Keratinocyte (primary cell): Measurements from ENCODE around the gene ENPP6. TPM values are rescaled to one million over a fixed set of nuclear protein-coding genes. Genes with fewer than 3 reads are reported as not detected.

Source experiments
- DNase-seq: peaks from one replicate; pipeline ENCODE4 v3.0.0-alpha.2; 2011; ENCODE audit warnings: low read depth, missing footprints, low spot score
- FAIRE-seq: peaks from 2 replicates; lab custom pipeline; 2011; peaks lifted over from hg19 to GRCh38; lab: Jason Lieb, UNC
- H2AFZ ChIP-seq: 2 replicates; pipeline ENCODE4 v1.6.0; 2012; ENCODE audit warnings: low read length, control low read depth, inconsistent platforms; ENCODE audit not compliant: control insufficient read depth
- H3K27ac ChIP-seq: 2 replicates; pipeline ENCODE4 v1.5.1; 2011; ENCODE audit warnings: low read length; ENCODE audit not compliant: control insufficient read depth, insufficient read depth
- H3K27me3 ChIP-seq: 3 replicates; pipeline ENCODE4 v1.6.0; 2011; ENCODE audit warnings: low read length; ENCODE audit not compliant: control insufficient read depth, insufficient read depth; ENCODE audit errors: extremely low read depth
- H3K36me3 ChIP-seq, 2 experiments: 2 replicates in 1 of 2; 3 replicates in 1 of 2; pipeline ENCODE4 v1.5.1; 2011; ENCODE audit warnings: low read length in 2 of 2, mild to moderate bottlenecking in 1 of 2; ENCODE audit not compliant: control insufficient read depth in 2 of 2, insufficient read depth in 2 of 2; ENCODE audit errors: extremely low read depth in 1 of 2
- H3K4me1 ChIP-seq: 3 replicates; pipeline ENCODE4 v1.5.1; 2011; ENCODE audit warnings: low read length; ENCODE audit not compliant: control insufficient read depth, insufficient read depth; ENCODE audit errors: extremely low read depth
- H3K4me2 ChIP-seq: 3 replicates; pipeline ENCODE4 v1.6.0; 2011; ENCODE audit warnings: low read depth, low read length; ENCODE audit not compliant: control insufficient read depth, insufficient read depth; ENCODE audit errors: extremely low read depth
- H3K4me3 ChIP-seq, 3 experiments: fragments of 200-600 bp in 1 of 3; sonication (generic) in 1 of 3; 2 replicates in 2 of 3; 3 replicates in 1 of 3; pipeline ENCODE4 v1.5.1; 2011 to 2016; ENCODE audit warnings: low read length in 3 of 3, mild to moderate bottlenecking in 3 of 3, control low read depth in 2 of 3, inconsistent platforms in 1 of 3, low read depth in 1 of 3, mixed read lengths in 1 of 3, mixed run types in 1 of 3, moderate library complexity in 1 of 3; ENCODE audit not compliant: control insufficient read depth in 2 of 3, insufficient read depth in 2 of 3; ENCODE audit errors: extremely low read depth in 1 of 3
- H3K79me2 ChIP-seq: 2 replicates; pipeline ENCODE4 v1.6.0; 2012; ENCODE audit warnings: low read length; ENCODE audit not compliant: control insufficient read depth, insufficient read depth
- H3K9ac ChIP-seq: 3 replicates; pipeline ENCODE4 v1.6.0; 2011; ENCODE audit warnings: low read length; ENCODE audit not compliant: control insufficient read depth, insufficient read depth; ENCODE audit errors: extremely low read depth
- H3K9me1 ChIP-seq: 3 replicates; pipeline ENCODE4 v1.6.0; 2011; ENCODE audit warnings: low read length; ENCODE audit not compliant: control insufficient read depth, insufficient read depth; ENCODE audit errors: extremely low read depth
- H3K9me3 ChIP-seq: 2 replicates; pipeline ENCODE4 v1.5.1; 2012; ENCODE audit warnings: low read depth, low read length; ENCODE audit not compliant: control insufficient read depth
- H4K20me1 ChIP-seq: 3 replicates; pipeline ENCODE4 v1.6.0; 2011; ENCODE audit warnings: low read length; ENCODE audit not compliant: control insufficient read depth, insufficient read depth; ENCODE audit errors: extremely low read depth
- CTCF ChIP-seq, 3 experiments: IDR thresholded peaks in 1 of 3; conservative IDR thresholded peaks in 1 of 3; optimal IDR thresholded peaks in 1 of 3; 2 replicates in 2 of 3; 3 replicates in 1 of 3; pipeline versions ENCODE3 to v1.5.1; 2011; ENCODE audit warnings: low read length in 3 of 3, mild to moderate bottlenecking in 3 of 3, moderate library complexity in 2 of 3, control low read depth in 1 of 3, inconsistent platforms in 1 of 3; ENCODE audit not compliant: insufficient read depth in 2 of 3; ENCODE audit errors: extremely low read depth in 1 of 3
- EZH2 ChIP-seq: IDR thresholded peaks from one replicate; pipeline ENCODE4 v1.6.1; 2012; ENCODE audit warnings: inconsistent platforms, mild to moderate bottlenecking, low read length, moderate library complexity
- dilution Hi-C: fragments of 300-500 bp; cut with MboI; formaldehyde crosslinking; loops from one replicate; pipeline ENCODE4 v1.7.0; 2020; ENCODE audit warnings: low sequenced_read_pairs; ENCODE audit not compliant: extremely low pct_ligation_motif_present
- polyA plus RNA-seq, 5 experiments: library from polyadenylated mRNA; depleted of rRNA in 3 of 5; stranded (reverse) in 3 of 5; stranded (forward) in 1 of 5; unstranded in 1 of 5; fragments of >200 nt; gene quantifications; 1 replicate in 1 of 5; 2 replicates in 3 of 5; 3 replicates in 1 of 5; pipeline versions ENCODE4 v1.2.1 to v1.2.3, GENCODE V29; 2011 to 2012; ENCODE audit warnings: missing spikeins in 2 of 5, low read depth in 1 of 5, low replicate concordance in 1 of 5

The ENPP6 gene
- polyA plus RNA-seq, 1 donor (not counting 4 experiments of a cell fraction or from before 2014, with no cell fraction given): not detected

- no peak overlapping the region for H2AFZ ChIP-seq
- no peaks in the 10 kb centered on the region for H3K27me3 ChIP-seq
- H3K9ac ChIP-seq: no peak overlapping the region
- TF ChIP-seq CTCF (optimal IDR thresholded peaks at IDR 0.05 in 1 of 3, IDR thresholded peaks at IDR 0.05 in 1 of 3, conservative IDR thresholded peaks at IDR 0.05 in 1 of 3; ENCODE audit: extremely low read depth in 1 of 3, insufficient read depth in 2 of 3, low read length in 3 of 3): no peak
- no peaks in the 10 kb centered on the region for H3K9me3 ChIP-seq
- H3K4me1 ChIP-seq: no peaks in the 10 kb centered on the region
- no peaks in the 10 kb centered on the region for H4K20me1 ChIP-seq
- no peaks in the 10 kb centered on the region for H3K79me2 ChIP-seq
- FAIRE-seq: no peak
- H3K4me2 ChIP-seq: no peak overlapping the region
- dilution Hi-C loops: no loop called here
- no peaks in the 10 kb centered on the region for H3K36me3 ChIP-seq
- H3K27ac ChIP-seq: no peak overlapping the region
- no peak overlapping the region for H3K4me3 ChIP-seq
- no peaks in the 10 kb centered on the region for H3K9me1 ChIP-seq
- no peak for DNase-seq
These were observed 154.9 kb downstream of the ENPP6 start for GRCh38 chr4:184062769-184063168.

GRCh38 chr4:184061582-184061981 is 156.1 kb downstream of the ENPP6 start:
- H3K9me3 ChIP-seq: no peaks in the 10 kb centered on the region
- H3K27ac ChIP-seq: no peak overlapping the region
- FAIRE-seq: no peak
- no peak overlapping the region for H3K9ac ChIP-seq
- DNase-seq: no peak
- TF ChIP-seq CTCF (optimal IDR thresholded peaks at IDR 0.05 in 1 of 3, IDR thresholded peaks at IDR 0.05 in 1 of 3, conservative IDR thresholded peaks at IDR 0.05 in 1 of 3; ENCODE audit: extremely low read depth in 1 of 3, insufficient read depth in 2 of 3, low read length in 3 of 3) (no peak), EZH2 (no peak)
- no peaks in the 10 kb centered on the region for H3K9me1 ChIP-seq
- H3K27me3 ChIP-seq: no peaks in the 10 kb centered on the region
- no peaks in the 10 kb centered on the region for H3K79me2 ChIP-seq
- no peaks in the 10 kb centered on the region for H3K36me3 ChIP-seq
- no peak overlapping the region for H3K4me3 ChIP-seq
- no peak overlapping the region for H3K4me2 ChIP-seq
- dilution Hi-C loops: no loop called here
- no peaks in the 10 kb centered on the region for H3K4me1 ChIP-seq
- H2AFZ ChIP-seq: no peak overlapping the region
- no peaks in the 10 kb centered on the region for H4K20me1 ChIP-seq
